ENCODE data around the gene ST6GALNAC5. TPM values are rescaled to one million over a fixed set of nuclear protein-coding genes. Genes with fewer than 3 reads are reported as not detected.

ST6GALNAC5 gene
- total and polyA plus RNA-seq, 2 donors (not counting 3 experiments of a cell fraction or from before 2014, with no cell fraction given) = not detected

DNA sequence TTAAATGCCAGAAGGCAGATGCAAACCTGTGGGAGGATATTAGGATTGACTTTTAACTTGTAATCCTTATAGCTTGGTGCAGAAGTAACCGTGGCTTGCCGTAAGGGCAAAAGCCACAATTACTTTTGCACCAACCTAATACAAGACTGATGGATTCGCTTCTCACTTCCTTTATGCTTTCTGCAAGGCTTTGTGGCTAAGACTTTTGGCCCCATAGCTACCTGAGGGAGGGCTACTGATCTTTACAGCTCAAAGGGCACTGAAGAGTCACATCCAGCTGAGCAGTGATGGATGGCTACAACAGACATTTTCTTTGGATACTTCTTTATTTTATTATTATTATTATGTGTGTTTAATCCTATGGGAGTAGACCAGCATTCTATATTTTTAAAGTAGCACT, 140.4 kb downstream of the ST6GALNAC5 start:
- H4K20me1 ChIP-seq (replicated peaks; ENCODE audit: control insufficient read depth, extremely low read depth, insufficient read depth, low read length) = no peaks in the 10 kb centered on the region
- no peaks in the 10 kb centered on the region for H3K4me1 ChIP-seq (ENCODE audit: control insufficient read depth, extremely low read depth, insufficient read depth, low read length)
- CTCF ChIA-PET = no interaction called here
- DNase-seq (ENCODE audit: low read depth, low spot score) (no peak), FAIRE-seq (no peak)
- H3K9ac ChIP-seq (replicated peaks; ENCODE audit: extremely low read depth, insufficient read depth, low read length) = no peak overlapping the region
- dilution Hi-C loops (cut with MboI; ENCODE audit: extremely low pct_ligation_motif_present, low sequenced_read_pairs) (no loop called here), intact Hi-C loops (cut with micrococcal nuclease) (loop anchor here (5.0 kb wide), 1 partner anchor 855 kb away; no protein-coding TSS in a partner anchor)
- H3K79me2 ChIP-seq (ENCODE audit: control insufficient read depth, insufficient read depth, low read length) = no peaks in the 10 kb centered on the region
- H3K9me1 ChIP-seq (replicated peaks; ENCODE audit: control insufficient read depth, extremely low read depth, insufficient read depth, low read length) = no peaks in the 10 kb centered on the region
- H3K27ac ChIP-seq (ENCODE audit: insufficient read depth, low read depth, low read length) = no peak overlapping the region
- no peak overlapping the region for H2AFZ ChIP-seq (ENCODE audit: low read depth, low read length)
- H3K36me3 ChIP-seq (ENCODE audit: control insufficient read depth in 2 of 2, extremely low read depth in 1 of 2, insufficient read depth in 2 of 2, low read length in 2 of 2) = no peaks in the 10 kb centered on the region
- POLR2A ChIA-PET = no interaction called here
- BruUV-seq (replicated peaks) = no TSS peak
- no peak overlapping the region for H3K4me2 ChIP-seq (ENCODE audit: insufficient read depth, low read length)
- no peak overlapping the region for H3K4me3 ChIP-seq (replicated peaks in 1 of 3; ENCODE audit: insufficient read depth in 1 of 3, low read depth in 1 of 3, low read length in 3 of 3)
- H3K9me3 ChIP-seq (replicated peaks; ENCODE audit: control insufficient read depth, insufficient read depth, low read length) = no peaks in the 10 kb centered on the region
- no peaks in the 10 kb centered on the region for H3K27me3 ChIP-seq (ENCODE audit: control insufficient read depth in 2 of 2, insufficient read depth in 2 of 2, low read length in 2 of 2)
- no peak for TF ChIP-seq EZH2 (IDR thresholded peaks at IDR 0.05; ENCODE audit: borderline replicate concordance, low read depth, low read length, severe bottlenecking)
- TF ChIP-seq, protein P1, sequence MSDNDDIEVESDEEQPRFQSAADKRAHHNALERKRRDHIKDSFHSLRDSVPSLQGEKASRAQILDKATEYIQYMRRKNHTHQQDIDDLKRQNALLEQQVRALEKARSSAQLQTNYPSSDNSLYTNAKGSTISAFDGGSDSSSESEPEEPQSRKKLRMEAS (IDR thresholded peaks at IDR 0.05; ENCODE audit: insufficient read depth, insufficient read length) = no peak
- TF ChIP-seq POLR2AphosphoS5 (IDR thresholded peaks at IDR 0.05; ENCODE audit: insufficient read depth, low read depth, low read length) = no peak
- TF ChIP-seq FOS (IDR thresholded peaks at IDR 0.05; ENCODE audit: borderline replicate concordance, insufficient read depth, low read length) = no peak
- TF ChIP-seq GATA2 (IDR thresholded peaks at IDR 0.05; ENCODE audit: insufficient read depth, insufficient read length, low read depth, low read length) = no peak
- TF ChIP-seq, protein P2, sequence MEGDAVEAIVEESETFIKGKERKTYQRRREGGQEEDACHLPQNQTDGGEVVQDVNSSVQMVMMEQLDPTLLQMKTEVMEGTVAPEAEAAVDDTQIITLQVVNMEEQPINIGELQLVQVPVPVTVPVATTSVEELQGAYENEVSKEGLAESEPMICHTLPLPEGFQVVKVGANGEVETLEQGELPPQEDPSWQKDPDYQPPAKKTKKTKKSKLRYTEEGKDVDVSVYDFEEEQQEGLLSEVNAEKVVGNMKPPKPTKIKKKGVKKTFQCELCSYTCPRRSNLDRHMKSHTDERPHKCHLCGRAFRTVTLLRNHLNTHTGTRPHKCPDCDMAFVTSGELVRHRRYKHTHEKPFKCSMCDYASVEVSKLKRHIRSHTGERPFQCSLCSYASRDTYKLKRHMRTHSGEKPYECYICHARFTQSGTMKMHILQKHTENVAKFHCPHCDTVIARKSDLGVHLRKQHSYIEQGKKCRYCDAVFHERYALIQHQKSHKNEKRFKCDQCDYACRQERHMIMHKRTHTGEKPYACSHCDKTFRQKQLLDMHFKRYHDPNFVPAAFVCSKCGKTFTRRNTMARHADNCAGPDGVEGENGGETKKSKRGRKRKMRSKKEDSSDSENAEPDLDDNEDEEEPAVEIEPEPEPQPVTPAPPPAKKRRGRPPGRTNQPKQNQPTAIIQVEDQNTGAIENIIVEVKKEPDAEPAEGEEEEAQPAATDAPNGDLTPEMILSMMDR (IDR thresholded peaks at IDR 0.05; ENCODE audit: extremely low read depth in 1 of 2, insufficient read depth in 1 of 2, low read depth in 1 of 2, low read length in 2 of 2) = no peak
- TF ChIP-seq MYC (IDR thresholded peaks at IDR 0.05; ENCODE audit: low read depth, low read length) = no peak
- no peak for TF ChIP-seq POLR2A (IDR thresholded peaks at IDR 0.05; ENCODE audit: low read depth, low read length)
- no peak for TF ChIP-seq JUN (IDR thresholded peaks at IDR 0.05; ENCODE audit: borderline replicate concordance, insufficient read depth, insufficient read length, low read depth)

Measured in endothelial cell of umbilical vein (primary cell).